ENCODE measurements around the gene EBF3.

EBF3 gene

DNA sequence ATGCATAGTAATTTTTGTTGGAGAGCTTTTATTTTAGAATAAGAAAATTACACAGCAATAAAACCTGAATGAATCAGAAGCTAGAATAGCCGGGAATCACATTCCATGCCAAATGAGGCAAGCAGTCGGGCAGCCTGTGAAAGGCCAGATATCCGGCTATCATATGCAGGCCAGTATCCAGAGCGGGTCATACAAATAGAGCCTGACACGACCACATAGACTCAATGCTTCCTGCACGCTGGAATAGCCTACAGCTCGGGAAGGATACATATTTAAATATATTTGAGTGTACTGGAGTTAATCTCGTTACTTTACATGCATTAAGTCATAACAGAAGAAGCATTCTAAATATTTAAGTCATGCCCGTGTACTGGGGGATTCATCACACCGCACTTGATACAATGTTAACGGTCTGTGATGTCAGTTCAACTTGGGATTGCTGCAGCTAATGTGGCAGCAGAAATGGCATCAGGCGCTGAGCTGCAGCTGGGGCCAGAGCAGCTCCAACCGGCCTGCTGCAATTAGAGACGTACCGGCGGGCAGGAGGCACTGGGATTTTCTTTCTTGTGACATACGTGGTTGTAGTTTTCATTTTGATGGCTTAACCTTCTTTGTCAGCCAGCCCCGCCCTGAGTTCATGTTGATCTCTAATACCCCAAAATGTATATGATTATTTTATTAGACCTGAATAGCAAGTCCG is 112.0 kb downstream of the EBF3 start:
- no peak for DNase-seq (ENCODE audit: low read depth in 2 of 2)

DNA sequence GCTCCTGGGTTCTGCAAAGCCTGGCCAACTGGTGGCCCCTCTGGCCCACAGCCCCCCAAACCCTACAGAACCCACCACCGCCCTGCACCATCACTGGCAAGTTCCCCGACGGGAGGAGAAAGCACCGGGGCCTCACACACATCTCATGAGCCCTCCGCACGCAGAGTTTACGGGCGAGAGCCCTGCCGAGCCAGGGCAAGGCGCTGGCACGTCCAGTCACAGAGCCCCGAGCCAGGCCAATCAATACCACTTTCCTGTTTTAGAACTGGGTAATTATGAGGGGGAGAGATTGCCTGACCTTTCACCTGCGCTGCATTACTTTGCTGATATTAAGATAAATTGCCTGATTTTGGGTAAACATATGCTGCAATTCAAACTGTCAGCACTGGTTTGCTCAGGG is 113.3 kb downstream of the EBF3 start:
- no peak for DNase-seq (ENCODE audit: low read depth in 2 of 2)

DNA sequence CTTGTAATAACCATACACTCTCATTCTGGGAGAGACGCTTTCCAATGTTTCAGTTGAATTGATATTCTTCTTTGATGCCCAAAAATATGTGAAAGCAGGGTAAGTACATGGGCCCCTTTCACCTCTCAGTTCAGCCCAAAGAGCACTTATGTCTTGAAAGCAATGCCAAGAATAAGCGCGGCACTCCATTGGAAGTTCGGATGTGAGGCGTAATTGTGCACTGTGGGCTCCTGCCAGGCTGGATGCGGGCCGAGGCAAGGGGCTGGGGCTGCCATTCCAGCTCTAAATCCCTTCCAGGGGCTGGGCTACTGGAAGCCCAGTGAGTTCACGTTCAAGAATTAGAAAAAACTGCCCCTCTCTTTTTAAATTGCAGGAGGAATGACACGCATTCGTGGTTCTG is 113.8 kb downstream of the EBF3 start:
- DNase-seq (ENCODE audit: low read depth in 2 of 2), result no peak

DNA sequence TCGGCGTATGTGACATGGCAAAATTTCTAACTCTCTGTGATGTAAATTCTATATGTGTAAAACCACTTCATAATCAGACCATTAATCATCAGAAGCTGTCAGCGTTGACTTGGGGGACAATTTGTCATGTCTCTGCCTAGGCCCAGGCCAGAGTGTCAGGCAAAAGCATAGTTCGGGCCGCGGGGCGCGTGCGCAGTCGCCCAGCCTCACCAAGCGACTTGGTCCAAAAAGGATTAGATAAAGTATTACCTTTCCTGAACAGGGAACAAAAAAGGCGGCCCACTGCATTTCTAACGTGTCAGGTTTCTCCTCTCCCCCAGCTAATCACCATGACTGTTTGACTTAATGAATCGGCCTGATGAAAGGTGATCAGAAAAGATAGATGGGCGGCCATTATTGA is 114.2 kb downstream of the EBF3 start:
- no peak for DNase-seq (ENCODE audit: low read depth in 2 of 2)

DNA sequence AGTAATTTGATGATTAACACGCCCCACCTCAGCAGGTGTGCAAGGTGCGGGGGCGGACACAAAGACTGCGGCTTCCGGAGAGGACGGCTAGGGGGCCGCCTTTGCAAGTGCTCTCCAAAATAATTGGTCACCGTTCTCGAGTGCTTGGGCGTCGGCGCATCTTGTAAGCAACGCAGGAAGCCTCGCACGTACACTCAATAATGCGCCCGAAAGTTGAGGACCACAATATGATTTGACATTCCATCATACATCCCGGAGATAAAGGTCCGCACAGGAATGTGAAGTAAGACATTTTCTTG is 114.7 kb downstream of the EBF3 start:
- DNase-seq (ENCODE audit: low read depth in 2 of 2), result no peak

DNA sequence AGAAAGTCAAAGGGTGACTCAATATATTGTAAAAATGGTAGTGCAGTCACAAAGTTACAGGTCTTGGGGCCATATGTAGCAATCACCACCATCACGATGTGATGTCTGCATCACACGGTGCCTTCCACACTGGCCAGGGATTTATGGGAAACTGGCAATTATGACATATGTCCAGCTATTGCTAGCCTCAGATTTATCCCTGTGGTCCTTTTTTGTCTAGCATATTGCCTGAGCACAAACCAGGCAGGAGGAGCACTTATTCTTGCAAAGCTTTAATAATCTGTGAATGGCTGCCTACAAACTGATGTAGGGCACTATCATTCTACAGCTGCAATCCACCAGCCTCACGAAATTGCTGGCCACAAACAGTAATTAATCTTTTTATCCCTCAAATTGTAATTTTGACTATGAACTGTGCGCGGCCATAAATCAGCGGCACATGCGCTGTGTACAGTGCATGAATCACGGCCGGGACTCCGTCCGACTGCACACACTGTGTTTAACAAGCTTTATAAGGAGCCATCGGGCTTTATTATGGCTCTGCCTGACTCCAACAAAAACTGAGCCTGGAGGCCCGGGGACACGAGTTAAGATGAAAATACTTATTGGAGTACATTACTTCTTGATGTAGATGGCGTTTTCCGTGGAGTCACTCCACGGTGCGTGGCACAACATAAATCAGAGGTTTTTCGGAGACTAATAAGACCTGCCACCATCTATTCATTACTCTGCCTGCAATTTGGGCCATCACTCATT is 115.2 kb downstream of the EBF3 start:
- no peak for DNase-seq (ENCODE audit: low read depth in 2 of 2)

DNA sequence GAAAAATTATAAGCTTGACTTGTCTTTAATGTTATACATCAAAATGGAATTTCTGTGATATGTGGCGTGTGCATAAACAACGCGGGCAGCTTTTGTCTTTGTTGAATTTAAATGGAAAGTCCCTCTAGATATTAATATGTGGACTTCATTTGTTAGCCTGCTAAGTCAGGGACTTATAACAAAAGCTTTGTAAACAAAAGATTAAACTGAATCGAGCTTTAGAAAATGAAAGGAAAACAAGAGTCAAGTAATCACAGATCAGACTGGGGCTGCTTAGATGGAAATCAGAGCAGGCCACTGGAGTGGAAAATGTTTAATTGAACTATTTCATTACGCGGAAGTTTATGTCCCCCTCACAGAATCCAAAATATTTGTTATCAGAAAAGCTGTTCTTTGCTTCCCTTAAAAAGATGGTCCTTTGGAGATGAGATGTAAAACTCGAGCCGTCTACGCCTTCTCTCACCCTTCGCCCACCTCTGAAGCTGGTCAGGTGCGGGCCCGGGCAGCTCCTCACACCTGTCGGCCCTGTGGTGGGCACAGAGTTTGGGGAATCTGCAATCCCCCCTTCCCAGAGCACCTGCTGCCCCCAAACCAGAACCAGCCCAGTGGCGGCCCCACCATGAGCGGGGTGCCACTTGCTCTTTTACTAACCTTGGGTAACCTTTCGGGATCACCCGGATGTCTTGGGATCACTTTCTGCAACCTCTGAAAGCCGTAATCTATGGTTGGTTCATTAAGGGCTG is 116.2 kb downstream of the EBF3 start:
- DNase-seq (ENCODE audit: low read depth in 2 of 2), result no peak

DNA sequence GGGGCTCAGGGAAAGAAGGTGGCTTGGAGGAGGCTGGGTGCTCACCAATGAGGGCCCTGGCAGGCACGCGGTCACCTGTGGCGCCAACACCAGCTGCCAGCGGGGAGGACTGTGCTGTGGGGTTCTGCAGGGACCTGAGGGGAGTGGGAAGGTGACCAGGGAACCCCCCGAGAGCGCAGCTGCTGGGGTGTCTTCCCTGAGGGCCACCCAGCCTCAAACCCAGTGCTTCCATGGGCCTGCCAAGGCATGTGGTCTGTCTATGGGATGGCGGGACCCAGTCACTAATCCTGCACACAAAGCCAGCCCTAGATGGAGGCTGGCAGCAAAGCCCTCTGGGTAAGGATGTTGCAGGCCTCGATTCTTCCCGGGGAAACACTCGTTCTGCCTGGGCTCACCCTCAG is 117.1 kb downstream of the EBF3 start:
- no peak for DNase-seq (ENCODE audit: low read depth in 2 of 2)

DNA sequence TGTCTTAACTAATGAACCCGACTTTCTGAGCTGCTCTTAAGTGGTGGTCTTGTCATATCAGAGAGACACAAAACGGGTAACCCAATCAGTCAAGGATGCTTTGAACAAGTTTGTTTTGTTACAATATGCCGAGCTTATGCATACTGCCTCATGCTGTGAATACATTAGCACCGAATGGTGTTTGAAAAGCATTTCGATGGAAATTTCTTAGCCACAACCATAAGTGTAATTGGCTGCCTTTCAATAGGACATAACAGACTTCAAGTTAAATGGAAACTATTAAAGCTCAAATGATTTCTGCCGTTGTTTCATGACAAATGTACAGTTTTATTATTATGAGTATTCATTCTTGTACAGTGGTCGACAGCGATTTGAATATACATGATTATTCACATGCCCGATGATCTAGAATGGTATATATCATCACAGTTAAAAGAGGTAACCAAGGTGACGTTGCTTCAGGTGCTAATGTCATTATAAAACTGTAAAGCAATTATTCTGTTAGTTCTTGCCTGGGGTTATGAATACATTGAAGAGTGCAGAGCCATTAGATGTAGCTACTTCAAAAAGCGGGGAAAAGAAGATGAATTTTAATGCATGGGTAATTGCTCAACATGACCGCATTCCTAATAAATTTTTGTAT is 118.8 kb downstream of the EBF3 start:
- DNase-seq (ENCODE audit: low read depth in 2 of 2), result no peak

DNA sequence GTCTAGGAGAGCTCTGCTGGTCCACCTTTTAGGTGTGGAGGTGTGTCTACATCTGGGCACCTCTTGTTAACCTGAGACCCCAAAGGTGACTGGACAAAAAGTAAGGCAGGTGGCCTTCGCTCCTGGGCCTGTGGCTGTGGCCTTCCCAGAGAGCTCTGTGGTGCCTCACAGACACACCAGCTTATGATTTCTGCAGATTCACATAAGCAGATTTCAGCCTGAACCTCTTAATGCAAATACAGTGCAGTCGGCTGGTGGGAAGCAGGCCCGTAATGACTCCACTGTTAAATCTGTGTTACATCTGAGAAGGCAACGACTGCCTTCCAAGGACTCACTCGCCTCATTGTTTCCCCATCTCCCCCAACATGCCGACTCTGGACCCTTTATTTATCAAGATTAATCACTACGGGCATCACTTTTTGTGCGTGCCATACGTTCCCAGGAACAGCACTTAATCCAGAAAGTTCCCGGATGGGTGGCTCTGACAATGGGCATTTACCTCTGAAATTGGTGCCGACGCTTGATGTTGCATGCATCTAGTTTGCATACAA is 119.8 kb downstream of the EBF3 start:
- DNase-seq (ENCODE audit: low read depth in 2 of 2), result no peak

DNA sequence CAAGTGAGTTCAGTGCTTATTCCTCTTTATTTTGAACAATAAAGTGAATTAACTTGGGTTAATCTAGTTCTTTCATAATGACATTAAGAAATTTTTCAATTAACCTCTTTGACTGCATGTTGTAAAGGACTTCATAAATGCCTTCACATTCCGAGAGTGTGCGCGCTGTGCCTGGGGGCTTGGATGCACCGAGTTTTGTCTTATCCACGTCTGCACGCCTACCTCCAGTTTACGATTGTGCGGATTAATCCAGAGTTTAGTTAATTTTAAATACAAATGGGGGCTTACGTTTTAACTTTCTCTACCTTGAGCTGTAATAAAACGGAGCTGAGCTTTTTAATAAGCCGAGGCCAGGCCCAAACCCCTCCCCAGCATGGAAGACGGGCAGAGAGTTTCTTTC is 120.4 kb downstream of the EBF3 start:
- DNase-seq (ENCODE audit: low read depth in 2 of 2), result no peak

DNA sequence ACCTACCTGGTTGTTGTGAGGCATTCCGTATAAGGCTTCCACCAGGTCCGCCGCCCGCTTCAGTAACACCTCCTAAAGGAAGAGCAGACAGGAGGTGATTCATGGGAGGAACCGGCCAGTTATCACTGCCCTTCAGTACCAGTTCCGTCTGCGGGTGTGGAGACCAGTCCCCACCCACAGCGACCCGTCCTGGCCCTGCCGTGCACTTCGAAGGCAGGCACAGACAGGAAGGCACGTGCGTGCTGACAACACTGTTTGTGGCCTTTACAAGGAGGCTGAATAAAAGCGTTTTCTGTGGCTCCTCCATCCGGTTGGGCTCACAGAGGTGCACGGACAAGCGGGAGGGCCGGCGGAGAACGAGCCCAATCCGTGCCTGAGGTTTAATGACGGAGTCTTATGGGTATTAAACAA is 120.9 kb downstream of the EBF3 start:
- no peak for DNase-seq (ENCODE audit: low read depth in 2 of 2)

DNA sequence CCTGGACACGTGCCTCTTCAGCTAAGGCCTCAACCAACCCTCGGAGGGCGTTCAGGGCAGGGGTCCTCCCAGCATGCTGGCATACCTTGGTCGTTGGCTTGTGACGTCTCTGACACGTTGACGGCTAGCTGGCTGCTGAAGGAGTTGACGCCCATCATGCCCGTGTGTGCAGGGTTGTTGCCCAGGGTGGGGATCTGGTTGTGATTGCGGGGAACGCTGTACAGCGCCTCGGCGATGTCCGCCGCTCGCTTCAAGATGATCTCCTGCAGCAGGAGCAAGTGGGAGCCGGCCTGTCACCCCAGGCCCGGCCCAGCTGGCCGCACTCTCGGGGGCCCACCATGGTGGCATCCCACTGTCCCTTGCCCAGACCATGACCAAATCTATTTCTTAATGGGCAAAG is 122.0 kb downstream of the EBF3 start:
- DNase-seq (ENCODE audit: low read depth in 2 of 2), result no peak

DNA sequence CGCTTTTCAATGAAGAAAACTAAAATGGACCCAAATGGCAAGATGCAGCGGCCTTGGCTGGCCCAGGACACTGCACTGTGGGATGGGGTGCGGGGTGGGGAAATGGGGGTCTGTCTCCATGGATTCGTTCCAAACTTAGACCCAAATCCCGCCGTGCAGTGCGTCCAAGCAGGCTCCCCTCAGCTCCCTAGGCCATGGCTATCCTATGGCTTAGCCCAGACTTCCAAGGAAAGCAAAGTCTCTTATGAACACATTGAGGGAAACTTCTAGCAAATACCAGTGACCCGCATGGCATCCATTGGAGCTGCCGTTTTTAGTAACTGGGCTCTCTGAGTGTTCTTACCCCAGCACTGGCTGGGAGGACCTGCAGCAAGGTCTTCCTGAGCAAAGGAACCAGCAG is 122.5 kb downstream of the EBF3 start:
- DNase-seq (ENCODE audit: low read depth in 2 of 2), result no peak

DNA sequence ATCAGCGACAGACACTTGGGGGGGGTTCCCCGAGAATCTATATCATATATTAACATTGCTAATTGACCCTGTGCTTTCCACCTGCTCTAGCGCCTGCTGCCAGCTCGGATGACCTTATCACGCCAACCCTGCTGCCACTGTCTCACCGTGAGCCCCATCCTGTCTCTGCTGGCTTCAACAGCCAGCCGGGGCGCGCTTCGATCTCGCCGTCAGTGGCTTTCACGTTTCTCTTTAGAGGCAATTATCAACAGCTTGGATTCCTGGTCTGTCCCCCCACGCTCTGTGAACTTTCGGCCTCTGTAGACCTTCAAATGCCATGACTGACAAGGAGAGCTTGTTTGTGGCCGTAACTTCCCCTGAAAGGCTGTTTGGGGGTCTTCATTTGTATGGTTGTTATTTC is 123.0 kb downstream of the EBF3 start:
- DNase-seq (ENCODE audit: low read depth in 2 of 2), result no peak

DNA sequence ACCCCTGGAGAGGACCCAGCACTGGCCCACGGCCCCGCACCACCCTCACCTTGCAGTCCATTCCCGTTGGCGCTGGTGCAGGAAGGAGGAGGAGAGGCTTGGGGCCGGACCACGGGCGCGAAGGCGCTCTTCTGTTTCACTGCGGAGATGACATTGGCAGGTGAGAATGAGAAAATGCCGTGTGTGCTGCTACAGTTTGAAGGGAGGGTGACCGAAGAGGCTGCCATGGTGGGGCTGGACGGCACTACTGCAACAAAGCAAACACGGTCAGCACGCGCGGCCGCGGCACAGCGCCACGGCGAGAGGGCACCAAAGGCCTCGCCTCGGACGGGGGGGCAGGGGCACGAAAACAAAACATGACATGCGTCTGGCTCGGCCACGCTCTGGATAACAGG is 123.9 kb downstream of the EBF3 start:
- no peak for DNase-seq (ENCODE audit: low read depth in 2 of 2)

DNA sequence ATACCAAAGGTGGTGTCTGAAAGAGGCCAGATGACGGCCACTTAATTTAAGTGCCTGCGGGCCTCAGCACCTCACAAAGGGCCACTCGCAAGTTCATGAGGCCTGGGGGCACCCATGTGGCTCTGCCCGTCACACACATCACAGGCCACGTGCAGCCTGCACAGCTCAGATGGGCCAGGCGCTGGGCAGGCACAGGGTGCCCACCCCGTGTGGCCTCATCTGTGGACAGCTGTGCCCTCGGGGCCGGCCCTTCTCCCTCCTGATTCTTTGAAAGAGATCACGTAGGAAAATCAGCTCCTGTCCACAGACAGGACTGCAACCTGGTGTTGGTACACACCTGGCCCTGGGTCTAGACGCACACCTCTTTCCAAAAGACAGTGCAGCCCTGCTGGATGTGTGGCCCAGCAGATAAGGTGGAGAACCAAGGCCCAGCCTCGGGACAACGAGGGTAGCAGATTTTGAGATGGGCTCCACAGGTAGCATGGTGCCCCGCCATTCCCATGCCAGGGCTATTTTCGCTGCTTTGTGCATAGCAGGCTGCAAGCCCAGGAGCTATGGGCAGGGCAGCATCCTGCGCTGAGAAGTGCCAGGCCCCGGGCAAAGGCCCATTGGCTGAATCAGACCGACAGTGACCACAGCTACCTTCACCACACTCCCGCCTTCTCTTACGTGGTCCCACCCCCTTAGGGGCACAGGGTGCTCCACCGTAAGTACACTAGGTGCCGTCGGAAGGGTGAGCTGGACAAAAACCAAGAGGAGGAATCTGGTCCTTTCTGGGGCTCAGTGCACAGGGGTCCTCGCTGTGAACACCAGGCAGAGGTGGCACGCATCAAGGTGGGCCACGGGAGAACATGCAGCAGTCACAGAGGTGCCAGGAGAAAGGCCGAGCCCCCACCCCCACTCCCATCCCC is 124.5 kb downstream of the EBF3 start:
- no peak for DNase-seq (ENCODE audit: low read depth in 2 of 2)

DNA sequence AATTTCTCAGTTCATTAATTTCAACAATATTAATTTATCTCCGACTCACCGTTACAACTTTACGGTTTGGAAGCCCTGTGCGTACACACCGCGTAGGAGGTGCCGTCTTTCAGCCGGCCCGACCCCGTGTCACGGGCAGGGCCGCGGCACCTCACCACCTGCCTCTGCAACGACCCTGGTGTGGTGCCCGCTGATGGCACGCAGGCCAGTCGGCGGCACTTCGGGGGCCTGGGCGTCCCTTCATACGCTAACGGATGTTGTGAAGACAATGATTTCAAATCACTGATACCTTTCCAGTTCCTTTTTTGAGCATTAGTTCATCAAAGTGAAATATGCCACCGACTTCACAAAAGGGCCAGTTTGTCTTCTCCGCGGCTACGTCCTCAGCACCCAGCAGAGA is 125.3 kb downstream of the EBF3 start:
- DNase-seq (ENCODE audit: low read depth in 2 of 2), result no peak

DNA sequence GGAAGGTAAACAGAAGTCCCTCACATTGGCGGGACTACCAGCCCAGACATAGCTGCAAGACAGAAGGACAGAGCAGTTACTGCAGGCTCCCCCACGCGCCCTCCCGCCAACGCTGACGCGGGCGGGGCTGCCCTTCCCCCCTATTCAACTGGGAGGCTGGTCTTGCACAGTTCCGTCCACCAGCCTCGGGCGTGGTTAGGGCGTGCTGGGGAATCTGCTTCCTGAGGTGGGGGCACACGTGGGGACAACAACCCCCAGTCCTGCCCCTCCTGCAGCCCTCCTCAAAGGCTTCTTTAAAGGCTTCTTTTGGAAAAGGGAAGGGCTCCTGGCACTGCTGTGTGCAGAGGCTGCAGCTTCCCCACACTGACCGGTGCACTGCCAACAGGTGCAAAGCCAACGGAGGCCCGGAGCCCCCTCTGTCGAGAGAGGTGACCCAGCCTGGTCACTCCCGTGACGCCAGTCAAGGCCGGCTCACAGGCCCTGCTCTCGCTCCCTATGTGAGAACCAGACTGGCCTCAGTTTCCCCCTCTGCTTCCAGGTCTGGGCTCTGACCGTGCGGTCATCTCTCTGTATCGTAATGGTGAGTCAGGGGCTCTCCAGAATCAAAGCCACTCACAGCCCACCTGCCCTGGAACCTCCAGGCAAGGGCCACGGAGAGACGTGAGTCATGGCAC is 126.0 kb downstream of the EBF3 start:
- no peak for DNase-seq (ENCODE audit: low read depth in 2 of 2)

DNA sequence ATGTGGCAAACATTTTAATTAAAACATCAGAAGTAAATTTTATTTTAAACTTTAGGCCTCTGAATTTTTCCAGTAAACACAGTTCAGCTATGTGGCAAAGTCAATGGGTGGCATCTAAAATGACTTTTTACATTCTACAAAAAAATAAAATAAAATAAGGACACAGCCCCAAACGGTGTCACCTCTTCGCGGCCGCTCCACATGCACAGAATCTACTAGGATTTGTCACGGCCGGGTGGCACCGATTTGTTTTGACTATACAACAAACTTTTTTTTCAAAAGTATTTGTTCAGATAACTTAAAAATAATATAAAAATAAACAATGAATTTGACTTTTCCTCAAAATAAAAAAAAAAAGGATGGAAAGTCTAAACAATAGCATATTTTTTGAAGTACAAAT is 127.8 kb downstream of the EBF3 start:
- no peak for DNase-seq (ENCODE audit: low read depth in 2 of 2)

Measured in stimulated activated CD4-positive, alpha-beta T cell treated with anti-CD3 and anti-CD28 coated beads, Interleukin-12 subunit alpha, Interleukin-12 subunit beta, amount 100 ng/mL, for 24 hours (primary cell).